ENCODE data around the gene SIGLEC14. TPM values are rescaled to one million over a fixed set of nuclear protein-coding genes. Genes with fewer than 3 reads are reported as not detected.

The SIGLEC14 gene
- total RNA-seq, 4 donors from 2014 or later, result 0.69 to 3.5 (median 1.0) TPM; not detected in 1

- Histone ChIP-seq H3K36me3 (no peaks in the 10 kb centered on the region), H3K27me3 (no peaks in the 10 kb centered on the region), H3K9me3 (no peaks in the 10 kb centered on the region), H3K4me3 (peak overlapping the region; percentile 95 to 99), H3K27ac (peak overlapping the region; percentile 100), H3K4me1 (peaks cover 0 to 24% of the 10 kb centered on the region in 2 donors)
- TF ChIP-seq, protein P1, sequence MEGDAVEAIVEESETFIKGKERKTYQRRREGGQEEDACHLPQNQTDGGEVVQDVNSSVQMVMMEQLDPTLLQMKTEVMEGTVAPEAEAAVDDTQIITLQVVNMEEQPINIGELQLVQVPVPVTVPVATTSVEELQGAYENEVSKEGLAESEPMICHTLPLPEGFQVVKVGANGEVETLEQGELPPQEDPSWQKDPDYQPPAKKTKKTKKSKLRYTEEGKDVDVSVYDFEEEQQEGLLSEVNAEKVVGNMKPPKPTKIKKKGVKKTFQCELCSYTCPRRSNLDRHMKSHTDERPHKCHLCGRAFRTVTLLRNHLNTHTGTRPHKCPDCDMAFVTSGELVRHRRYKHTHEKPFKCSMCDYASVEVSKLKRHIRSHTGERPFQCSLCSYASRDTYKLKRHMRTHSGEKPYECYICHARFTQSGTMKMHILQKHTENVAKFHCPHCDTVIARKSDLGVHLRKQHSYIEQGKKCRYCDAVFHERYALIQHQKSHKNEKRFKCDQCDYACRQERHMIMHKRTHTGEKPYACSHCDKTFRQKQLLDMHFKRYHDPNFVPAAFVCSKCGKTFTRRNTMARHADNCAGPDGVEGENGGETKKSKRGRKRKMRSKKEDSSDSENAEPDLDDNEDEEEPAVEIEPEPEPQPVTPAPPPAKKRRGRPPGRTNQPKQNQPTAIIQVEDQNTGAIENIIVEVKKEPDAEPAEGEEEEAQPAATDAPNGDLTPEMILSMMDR (IDR thresholded peaks at IDR 0.05), result no peak
- peak; percentile 44 to 75 for TF ChIP-seq POLR2A (IDR thresholded peaks at IDR 0.05)
- intact Hi-C loops (cut with DNase I; ENCODE audit: low total_unique reads), result no loop called here
- peak; percentile 79 to 85 for DNase-seq
Observed at GRCh38 chr19:51690454-51691073, 43.9 kb upstream of the SIGLEC14 start.

DNA sequence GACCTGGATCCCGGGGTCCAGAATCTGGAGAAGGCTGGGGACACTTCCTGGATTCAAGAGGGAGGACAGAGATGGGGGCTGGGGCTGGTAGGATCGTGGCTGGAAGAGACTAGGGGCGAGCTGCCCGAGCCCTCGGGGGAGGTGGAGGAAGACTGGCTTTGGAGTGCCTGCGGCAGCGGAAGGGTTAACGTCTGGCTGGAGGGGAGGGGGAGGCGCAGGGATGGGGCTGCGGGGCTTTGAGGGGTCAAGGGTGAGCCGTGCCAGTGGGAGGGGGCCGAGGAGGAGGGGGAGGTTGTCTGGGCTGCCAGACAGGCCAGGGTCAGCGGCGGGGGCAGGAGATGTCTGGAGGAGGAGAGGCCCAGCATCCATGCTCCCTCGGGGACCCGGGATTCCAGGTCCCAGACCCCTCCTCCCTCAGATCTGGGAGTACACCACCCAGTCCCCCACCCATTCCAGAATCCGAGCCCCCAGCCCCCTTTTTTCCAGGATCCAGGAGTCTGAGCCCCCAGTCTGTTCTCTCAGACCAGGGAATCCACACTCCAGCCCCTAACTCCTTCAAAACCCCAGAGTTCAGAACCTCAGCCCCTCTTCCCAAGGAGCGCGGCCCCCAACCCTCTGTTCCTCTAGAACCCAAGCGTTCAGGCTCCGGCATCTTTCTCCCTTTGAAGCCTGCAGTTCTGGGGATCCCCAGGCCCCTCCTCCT is 43.3 kb upstream of the SIGLEC14 start:
- H3K27me3 ChIP-seq, result no peaks in the 10 kb centered on the region
- H3K36me3 ChIP-seq, result no peaks in the 10 kb centered on the region
- peak overlapping the region; percentile 95 to 99 for H3K4me3 ChIP-seq
- no peaks in the 10 kb centered on the region for H3K9me3 ChIP-seq
- no peak for TF ChIP-seq POLR2A (IDR thresholded peaks at IDR 0.05)
- TF ChIP-seq, protein P1 (IDR thresholded peaks at IDR 0.05), result no peak
- peaks cover 0 to 24% of the 10 kb centered on the region in 2 donors for H3K4me1 ChIP-seq
- DNase-seq, result peak; percentile 65 to 74
- peak overlapping the region; percentile 100 for H3K27ac ChIP-seq
- intact Hi-C loops (cut with DNase I; ENCODE audit: low total_unique reads), result no loop called here

GRCh38 chr19:51688671-51689571 is 42.3 kb upstream of the SIGLEC14 start:
- peak; percentile 95 to 96 for DNase-seq
- peak overlapping the region; percentile 95 to 99 for H3K4me3 ChIP-seq
- no peaks in the 10 kb centered on the region for H3K27me3 ChIP-seq
- peak overlapping the region; percentile 100 for H3K27ac ChIP-seq
- H3K9me3 ChIP-seq, result no peaks in the 10 kb centered on the region
- intact Hi-C loops (cut with DNase I; ENCODE audit: low total_unique reads), result no loop called here
- H3K4me1 ChIP-seq, result peaks cover 0 to 20% of the 10 kb centered on the region in 2 donors
- H3K36me3 ChIP-seq, result no peaks in the 10 kb centered on the region
- peak; percentile 57 to 68 for TF ChIP-seq POLR2A (IDR thresholded peaks at IDR 0.05)
- TF ChIP-seq, protein P1 (IDR thresholded peaks at IDR 0.05), result peak; percentile 15 to 53 (median 30)

DNA sequence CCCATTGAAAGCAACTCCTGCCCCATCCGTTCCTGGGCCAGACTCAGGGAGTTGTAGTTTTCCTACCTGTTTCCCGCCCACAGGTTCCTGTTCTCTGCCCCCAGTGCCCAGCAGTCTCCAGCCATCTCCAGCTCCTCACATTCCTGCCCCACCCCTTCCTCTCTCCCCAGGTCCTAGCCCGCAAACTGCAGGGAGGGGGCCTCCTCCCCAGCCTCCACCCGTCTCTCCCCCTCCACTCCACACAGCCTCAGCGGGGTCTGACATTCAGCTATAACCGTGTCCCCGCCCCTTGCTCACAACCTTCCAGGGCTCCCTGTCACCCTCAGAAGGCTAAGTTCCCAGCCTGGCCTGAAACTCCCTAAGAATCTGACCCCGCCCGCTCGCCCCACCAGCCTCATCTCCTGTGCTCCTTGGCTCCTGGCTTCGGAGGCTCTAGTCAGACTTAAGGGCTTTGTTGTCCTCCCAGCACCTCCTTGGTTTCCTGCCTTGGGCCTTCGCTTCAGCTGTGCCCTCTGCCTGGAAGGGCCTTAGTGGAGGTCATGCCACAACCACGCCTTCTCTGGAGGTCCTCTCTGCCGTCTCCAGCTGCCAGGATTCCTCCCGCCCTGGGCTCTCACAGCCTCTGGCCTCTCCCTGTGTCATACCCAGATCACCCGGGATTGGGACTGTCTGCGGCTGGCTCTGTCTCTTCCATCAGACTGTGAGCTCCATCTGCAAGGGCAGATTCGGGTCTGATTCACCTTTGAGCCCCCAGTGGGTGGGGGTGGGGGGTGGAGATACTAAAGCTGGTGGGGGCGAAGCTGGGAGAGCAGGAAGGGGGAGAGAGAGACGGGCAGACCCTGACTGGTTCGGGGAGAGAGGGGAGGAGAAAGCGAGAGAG is 41.4 kb upstream of the SIGLEC14 start:
- intact Hi-C loops (cut with DNase I; ENCODE audit: low total_unique reads), result no loop called here
- H3K4me1 ChIP-seq, result peaks cover 0 to 15% of the 10 kb centered on the region in 2 donors
- H3K27me3 ChIP-seq, result no peaks in the 10 kb centered on the region
- H3K4me3 ChIP-seq, result peak overlapping the region; percentile 95 to 99
- TF ChIP-seq, protein P1 (IDR thresholded peaks at IDR 0.05), result no peak
- peak in 1 of 2 donors; percentile 28 for TF ChIP-seq POLR2A (IDR thresholded peaks at IDR 0.05)
- no peaks in the 10 kb centered on the region for H3K36me3 ChIP-seq
- no peaks in the 10 kb centered on the region for H3K9me3 ChIP-seq
- peak overlapping the region; percentile 100 for H3K27ac ChIP-seq
- DNase-seq, result peak; percentile 63 to 68
